ENCODE results near the gene SEMA4D.

- TF ChIP-seq ZNF274 (IDR thresholded peaks at IDR 0.05; ENCODE audit: low read depth, low read length) (no peak), SUZ12 (IDR thresholded peaks at IDR 0.05; ENCODE audit: extremely low read depth, insufficient read depth, insufficient read length) (no peak), YY1 (IDR thresholded peaks at IDR 0.05; ENCODE audit: insufficient read depth, insufficient read length) (no peak)
These were observed 127.3 kb downstream of the SEMA4D start for GRCh38 chr9:89370593-89370992.

All from NT2/D1 (cell line).